Bone marrow (tissue), 2 donors: Measurements from ENCODE around the gene KLHL29.

Experiments used
- DNase-seq, 2 donors: peaks; one replicate each; lab custom pipeline; 2025; lab: John Stamatoyannopoulos, UW

KLHL29 gene

DNA sequence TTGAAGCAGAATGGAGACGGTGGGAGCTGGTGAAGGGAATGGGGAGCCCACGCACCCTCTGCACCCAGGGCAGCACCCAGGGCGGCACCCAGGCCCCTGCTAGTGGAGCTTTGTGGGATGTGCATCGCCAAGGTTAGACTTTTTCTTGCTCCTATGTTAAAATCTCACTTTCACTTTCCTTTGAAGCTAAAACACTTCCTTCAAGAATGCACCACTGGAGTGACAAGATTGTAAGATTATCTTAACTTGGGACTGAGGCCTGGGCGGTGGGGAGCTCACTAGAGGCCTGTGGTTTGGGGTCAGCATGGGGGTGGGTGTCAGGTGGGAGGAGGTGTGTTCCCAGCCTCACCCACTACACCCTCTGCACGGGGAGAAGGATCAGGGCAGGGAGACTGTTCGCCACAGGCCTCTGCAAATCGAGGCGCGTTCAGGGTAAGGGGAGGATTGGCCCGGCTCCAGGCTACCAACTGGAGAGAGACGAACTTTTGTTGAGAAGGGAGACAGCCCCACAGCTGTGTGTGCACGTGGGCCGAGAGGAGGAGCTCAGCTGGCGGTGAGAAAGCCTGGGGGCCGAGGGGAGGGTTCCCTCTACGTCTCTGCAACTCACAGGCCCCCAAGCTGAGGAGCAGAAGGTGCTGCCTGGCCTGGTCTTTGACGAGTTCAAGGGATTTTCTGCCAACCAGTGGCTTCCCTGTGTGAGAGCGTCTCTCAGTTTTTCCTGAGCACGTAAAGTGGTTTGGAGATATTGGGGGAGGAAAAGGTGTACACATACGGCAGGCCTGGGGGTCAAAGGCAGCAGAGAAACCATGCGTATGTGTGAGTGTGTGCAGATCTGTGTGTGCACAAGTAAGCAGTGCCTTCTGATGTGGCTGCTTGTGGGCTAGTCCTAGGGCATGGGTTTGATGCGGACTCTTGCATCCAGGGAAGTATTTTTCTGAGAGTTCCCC, 147.7 kb downstream of the KLHL29 start:
- no peak for DNase-seq

GRCh38 chr2:23533338-23533695, 148.3 kb downstream of the KLHL29 start:
- no peak for DNase-seq

DNA sequence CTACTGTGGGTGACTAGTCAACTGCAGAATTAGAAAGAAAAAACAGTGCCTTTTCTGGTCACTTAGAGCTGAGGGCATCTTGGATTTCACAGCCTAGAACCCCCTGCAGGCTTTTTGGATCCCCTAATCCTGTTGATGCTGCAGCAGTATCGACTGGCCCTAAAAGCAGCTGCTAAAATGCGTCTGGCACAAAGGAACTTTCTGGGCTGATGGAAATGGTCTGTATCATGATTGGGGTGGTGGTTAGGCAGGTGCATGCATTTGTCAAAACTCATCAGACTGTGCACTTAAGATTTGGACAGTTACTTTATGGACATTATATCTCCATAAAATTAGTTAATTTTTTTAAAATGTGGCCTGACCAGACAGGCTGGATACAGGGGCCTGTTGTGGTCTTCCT, 149.8 kb downstream of the KLHL29 start:
- no peak for DNase-seq

- DNase-seq, result no peak
These were observed 151.3 kb downstream of the KLHL29 start for GRCh38 chr2:23536326-23536725.

- no peak for DNase-seq
These were observed 153.0 kb downstream of the KLHL29 start for GRCh38 chr2:23537991-23538390.

DNA sequence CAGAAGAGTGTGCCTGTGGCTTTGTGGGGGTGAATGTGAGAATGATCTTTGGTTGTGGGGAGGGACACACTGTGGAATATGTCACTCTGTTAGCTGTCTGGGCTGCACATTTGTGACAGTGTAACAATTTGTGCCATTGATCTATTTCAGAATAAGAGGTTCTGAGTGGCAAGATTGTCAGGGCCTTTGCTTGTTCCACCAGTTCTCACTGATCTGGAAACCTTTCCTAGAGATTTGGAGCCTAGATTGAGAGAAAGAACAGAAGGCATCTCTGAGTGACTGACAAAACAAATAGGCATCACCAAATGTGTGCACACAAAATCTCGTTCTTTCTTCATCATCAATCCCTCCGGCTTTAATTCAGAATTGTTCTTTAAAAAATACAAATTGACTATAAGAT, 153.6 kb downstream of the KLHL29 start:
- DNase-seq, result no peak

DNA sequence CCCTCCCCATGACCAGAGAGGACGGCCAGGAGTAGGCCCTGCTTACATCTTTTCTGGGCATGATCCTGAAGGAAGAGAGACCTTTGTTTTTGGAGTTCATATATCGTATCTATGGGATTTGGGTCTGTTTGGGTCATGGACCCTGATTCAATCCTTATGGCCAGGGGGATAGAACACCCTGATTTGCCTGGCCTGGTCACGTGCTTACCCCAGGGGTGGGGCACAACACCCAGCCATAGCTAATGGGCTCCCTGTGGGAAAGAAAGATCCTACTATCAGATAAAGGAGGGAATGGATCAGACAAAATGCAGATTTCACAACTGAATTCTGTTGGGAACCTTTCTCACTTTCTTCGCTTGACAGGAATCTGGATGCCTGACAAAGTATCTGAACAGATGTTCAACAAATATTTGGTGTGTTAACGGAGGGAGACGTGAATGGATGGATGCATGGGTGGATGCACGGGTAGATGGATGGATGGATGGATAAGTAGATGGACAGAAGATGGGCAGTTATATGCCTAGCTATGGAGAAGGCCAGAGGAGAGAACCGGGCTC, 155.9 kb downstream of the KLHL29 start:
- no peak for DNase-seq

GRCh38 chr2:23541503-23542229, 156.7 kb downstream of the KLHL29 start:
- DNase-seq, result no peak

- DNase-seq, result no peak
These were observed 157.3 kb downstream of the KLHL29 start for GRCh38 chr2:23542230-23542789.

GRCh38 chr2:23543302-23543701, 158.3 kb downstream of the KLHL29 start:
- no peak for DNase-seq

- DNase-seq, result no peak
These were observed 158.7 kb downstream of the KLHL29 start for GRCh38 chr2:23543728-23544127.

DNA sequence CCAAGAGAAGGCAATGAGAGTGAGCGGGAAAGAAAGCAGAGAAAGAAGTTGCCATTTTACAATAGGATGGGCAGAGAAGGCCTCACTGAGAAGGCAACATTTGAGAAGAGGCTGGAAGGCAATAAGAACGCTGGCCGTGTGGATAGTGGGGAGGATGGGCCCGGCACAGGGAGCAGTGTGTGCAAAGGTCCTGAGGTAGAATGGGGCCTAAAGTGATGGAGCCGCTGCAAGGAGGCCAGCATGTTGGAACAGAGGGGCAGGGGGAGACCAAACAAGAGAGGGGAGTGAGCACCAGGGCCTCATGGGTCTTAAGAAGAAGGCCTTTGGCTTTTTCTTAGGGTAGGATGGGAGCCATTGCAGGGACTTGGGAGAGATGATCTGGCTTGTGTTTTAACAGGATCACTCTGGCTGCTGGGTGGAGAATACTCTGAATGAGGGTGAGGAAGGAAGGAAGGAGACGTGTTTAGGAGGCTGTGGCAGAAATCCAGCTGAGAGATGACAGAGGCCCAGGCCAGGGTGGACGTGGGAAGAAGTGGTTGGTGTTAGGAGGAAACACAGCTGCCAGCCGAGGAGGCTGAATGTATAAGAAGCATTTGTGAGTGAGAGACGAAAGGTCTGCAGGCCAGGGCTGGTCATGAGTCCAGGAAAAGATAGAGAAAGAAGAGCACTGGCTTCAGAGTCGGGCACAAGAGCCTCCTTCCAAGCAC, 159.8 kb downstream of the KLHL29 start:
- no peak for DNase-seq

GRCh38 chr2:23545396-23545795, 160.4 kb downstream of the KLHL29 start:
- DNase-seq, result no peak

- DNase-seq, result no peak
These were observed 160.8 kb downstream of the KLHL29 start for GRCh38 chr2:23545811-23546210.

DNA sequence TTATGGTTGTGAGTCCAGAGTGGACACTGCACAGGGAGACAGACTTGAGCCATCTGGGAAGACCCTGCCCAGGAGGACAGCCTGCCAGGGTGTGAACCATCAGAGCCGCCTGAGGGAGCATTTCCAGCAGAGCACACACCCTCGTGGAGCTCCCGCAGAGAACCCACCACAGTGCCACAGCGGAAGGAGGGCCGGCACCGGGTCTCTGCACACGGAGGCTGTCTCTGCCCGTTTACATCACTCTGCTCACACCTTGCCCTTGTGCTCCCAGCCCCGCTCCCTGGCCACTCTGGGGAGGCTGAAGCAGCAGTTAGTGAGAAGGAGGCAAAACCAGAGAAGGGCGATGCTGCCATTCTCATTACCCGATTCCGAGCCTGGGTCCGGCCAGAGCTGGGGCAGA, 161.9 kb downstream of the KLHL29 start:
- no peak for DNase-seq

DNA sequence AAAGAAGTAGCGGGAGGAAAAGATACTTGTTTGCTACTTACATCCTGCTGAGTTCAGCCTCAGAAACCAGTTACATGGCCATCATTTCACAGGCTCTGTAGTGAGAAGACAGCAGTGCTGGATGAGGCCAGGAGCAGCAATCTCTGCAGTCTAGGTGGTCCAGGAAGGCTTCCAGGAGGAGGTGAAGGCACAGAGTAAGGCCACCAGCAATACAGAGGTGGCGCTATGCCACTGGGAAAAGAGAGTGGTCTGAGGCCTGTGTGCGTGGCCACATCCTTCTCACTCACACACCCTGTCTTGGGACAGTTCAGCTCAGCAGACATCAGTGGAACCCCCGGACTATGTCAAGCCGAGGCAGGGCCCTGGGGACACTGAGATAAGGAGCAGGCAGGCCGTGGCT, 162.7 kb downstream of the KLHL29 start:
- DNase-seq, result no peak

- no peak for DNase-seq
These were observed 163.3 kb downstream of the KLHL29 start for GRCh38 chr2:23548143-23548769.

DNA sequence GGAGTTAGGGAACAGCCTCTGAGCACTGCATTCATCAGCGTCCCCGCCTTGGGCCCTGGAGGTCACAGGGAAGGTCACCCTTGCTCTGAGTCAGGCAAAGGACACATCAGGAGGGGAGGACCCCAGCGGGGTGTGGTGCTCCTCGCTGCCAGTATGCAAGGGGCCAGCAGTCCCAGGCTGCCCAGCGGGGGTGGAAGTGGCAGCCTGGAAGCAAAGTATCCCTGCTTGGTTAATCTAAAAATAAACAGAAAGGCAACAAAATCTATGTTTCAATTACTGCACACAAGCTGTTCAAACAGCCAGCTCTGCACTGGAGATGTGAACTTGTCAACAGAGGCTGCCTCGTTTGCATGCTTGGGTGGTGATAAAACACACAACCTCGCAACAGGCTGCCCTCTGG, 164.1 kb downstream of the KLHL29 start:
- DNase-seq, result no peak

DNA sequence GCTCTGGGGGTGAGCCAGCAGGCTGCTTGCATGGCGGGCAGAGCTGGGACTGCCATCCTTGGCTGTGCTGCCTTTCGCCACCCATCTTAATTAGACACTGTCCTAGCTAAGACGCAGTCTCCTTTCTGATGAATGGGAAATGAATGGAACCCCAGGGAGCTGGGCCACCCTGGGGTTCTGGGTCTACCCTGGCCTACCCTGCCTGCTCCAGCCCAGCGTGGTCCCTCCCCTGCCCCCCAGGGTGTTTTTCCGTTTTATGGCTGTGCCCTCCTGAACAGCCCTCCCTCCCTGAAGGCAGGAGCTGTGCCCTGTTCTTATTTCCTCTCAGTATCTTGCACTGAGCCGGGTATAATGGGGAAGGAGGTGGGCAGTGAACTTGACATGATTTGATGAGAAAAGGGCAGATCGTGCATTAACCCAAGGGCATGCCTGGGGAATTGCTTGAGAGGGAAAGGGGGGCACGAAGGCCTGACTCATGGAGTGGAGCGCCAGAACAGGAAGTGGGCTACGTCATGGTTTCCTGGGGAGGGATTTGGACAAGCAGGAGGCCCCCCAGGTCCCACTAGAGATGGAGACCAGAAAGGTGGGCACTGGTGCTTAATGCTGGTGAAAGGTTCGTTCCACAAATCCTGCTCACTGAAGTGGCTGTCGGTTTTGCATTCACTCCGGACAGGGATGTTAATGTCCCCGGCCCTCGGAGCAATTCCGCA, 165.0 kb downstream of the KLHL29 start:
- DNase-seq, result no peak

- no peak for DNase-seq
These were observed 165.6 kb downstream of the KLHL29 start for GRCh38 chr2:23550553-23550952.

- no peak for DNase-seq
These were observed 166.9 kb downstream of the KLHL29 start for GRCh38 chr2:23551875-23552274.
